Endothelial cell of umbilical vein (primary cell): Measurements from ENCODE around the gene CCDC183. TPM values are rescaled to one million over a fixed set of nuclear protein-coding genes. Genes with fewer than 3 reads are reported as not detected.

Experiments
- BruUV-seq: library from RNA; stranded (reverse); fragments of 400-500 nt; replicated peaks from 2 replicates; lab custom pipeline; 2021; lab: Mats Ljungman, UMichigan
- CTCF ChIA-PET: fragments of 300-600, 350-600 bp; sonication (Branson Sonifier 250); formaldehyde crosslinking; loops from one replicate; lab custom pipeline; 2021; ENCODE audit warnings: antibody characterized with exemption, inconsistent platforms; lab: Charles Lee
- POLR2A ChIA-PET: fragments of 300-600, 350-600 bp; sonication (Branson Sonifier 250); formaldehyde crosslinking; loops from one replicate; lab custom pipeline; 2021; ENCODE audit warnings: antibody characterized with exemption, inconsistent platforms; lab: Charles Lee
- DNase-seq: peaks from one replicate; pipeline ENCODE4 v3.0.0-alpha.2; 2011; ENCODE audit warnings: low read depth, low spot score
- FAIRE-seq: peaks from 2 replicates; lab custom pipeline; 2011; peaks lifted over from hg19 to GRCh38; lab: Jason Lieb, UNC
- H2AFZ ChIP-seq: 2 replicates; pipeline ENCODE4 v1.6.0; 2012; ENCODE audit warnings: low read depth, low read length, control low read depth, inconsistent platforms
- H3K27ac ChIP-seq: 2 replicates; pipeline ENCODE4 v1.5.1; 2011; ENCODE audit warnings: low read depth, mild to moderate bottlenecking, control low read depth, low read length, moderate library complexity; ENCODE audit not compliant: insufficient read depth
- H3K27me3 ChIP-seq, 2 experiments: 2 replicates each; pipeline versions ENCODE4 v1.6.0 to v1.6.1; 2011; ENCODE audit warnings: low read length in 2 of 2, mixed read lengths in 1 of 2; ENCODE audit not compliant: control insufficient read depth in 2 of 2, insufficient read depth in 2 of 2
- H3K36me3 ChIP-seq, 2 experiments: 2 replicates in 1 of 2; 3 replicates in 1 of 2; pipeline ENCODE4 v1.5.1; 2011; ENCODE audit warnings: low read length in 2 of 2, mild to moderate bottlenecking in 1 of 2, moderate library complexity in 1 of 2; ENCODE audit not compliant: control insufficient read depth in 2 of 2, insufficient read depth in 2 of 2; ENCODE audit errors: extremely low read depth in 1 of 2
- H3K4me1 ChIP-seq: 3 replicates; pipeline ENCODE4 v1.5.1; 2011; ENCODE audit warnings: mild to moderate bottlenecking, low read length; ENCODE audit not compliant: control insufficient read depth, insufficient read depth; ENCODE audit errors: extremely low read depth
- H3K4me2 ChIP-seq: 2 replicates; pipeline ENCODE4 v1.6.1; 2011; ENCODE audit warnings: low read length, control low read depth, mixed read lengths; ENCODE audit not compliant: insufficient read depth
- H3K4me3 ChIP-seq, 3 experiments: fragments of 200-600 bp in 1 of 3; sonication (generic), shearing (Covaris generic) in 1 of 3; replicated peaks in 1 of 3; 2 replicates each; pipeline ENCODE4 v1.5.1; 2011 to 2016; ENCODE audit warnings: control low read depth in 3 of 3, low read length in 3 of 3, mild to moderate bottlenecking in 2 of 3, inconsistent platforms in 1 of 3, low read depth in 1 of 3, moderate library complexity in 1 of 3; ENCODE audit not compliant: insufficient read depth in 1 of 3
- H3K79me2 ChIP-seq: 2 replicates; pipeline ENCODE4 v1.6.0; 2012; ENCODE audit warnings: low read length, inconsistent platforms; ENCODE audit not compliant: control insufficient read depth, insufficient read depth
- H3K9ac ChIP-seq: replicated peaks from 2 replicates; pipeline ENCODE3; 2011; ENCODE audit warnings: low read length, control low read depth; ENCODE audit not compliant: insufficient read depth; ENCODE audit errors: extremely low read depth
- H3K9me1 ChIP-seq: replicated peaks from 3 replicates; pipeline ENCODE4 v1.6.0; 2011; ENCODE audit warnings: mild to moderate bottlenecking, low read length; ENCODE audit not compliant: control insufficient read depth, insufficient read depth; ENCODE audit errors: extremely low read depth
- H3K9me3 ChIP-seq: replicated peaks from 2 replicates; pipeline ENCODE4 v1.5.1; 2012; ENCODE audit warnings: low read length, inconsistent platforms; ENCODE audit not compliant: control insufficient read depth, insufficient read depth
- H4K20me1 ChIP-seq: replicated peaks from 2 replicates; pipeline ENCODE3; 2011; ENCODE audit warnings: mild to moderate bottlenecking, low read length; ENCODE audit not compliant: control insufficient read depth, insufficient read depth; ENCODE audit errors: extremely low read depth
- CTCF ChIP-seq, 2 donors: IDR thresholded peaks; 1 replicate in 1 of 2; 2 replicates in 1 of 2; pipeline ENCODE4 v1.5.1; 2011; ENCODE audit warnings: low read length in 2 of 2, mild to moderate bottlenecking in 2 of 2, moderate library complexity in 2 of 2, control low read depth in 1 of 2, inconsistent platforms in 1 of 2, low read depth in 1 of 2; ENCODE audit not compliant: insufficient read depth in 1 of 2; ENCODE audit errors: extremely low read depth in 1 of 2
- EZH2 ChIP-seq: IDR thresholded peaks from 2 replicates; pipeline ENCODE4 v1.6.1; 2012; ENCODE audit warnings: borderline replicate concordance, low read depth, mild to moderate bottlenecking, moderate library complexity, low read length, inconsistent platforms; ENCODE audit not compliant: severe bottlenecking
- FOS ChIP-seq: IDR thresholded peaks from 2 replicates; pipeline ENCODE4 v1.6.1; 2011; ENCODE audit warnings: mild to moderate bottlenecking, low read length, moderate library complexity, borderline replicate concordance; ENCODE audit not compliant: insufficient read depth
- GATA2 ChIP-seq: IDR thresholded peaks from 2 replicates; pipeline ENCODE4 v1.7.0; 2011; ENCODE audit warnings: low read depth, mild to moderate bottlenecking, moderate library complexity, mixed read lengths, low read length; ENCODE audit not compliant: insufficient read length, insufficient read depth
- JUN ChIP-seq: IDR thresholded peaks from 2 replicates; pipeline ENCODE4 v1.6.1; 2011; ENCODE audit warnings: borderline replicate concordance, low read depth; ENCODE audit not compliant: insufficient read length, insufficient read depth
- MAX ChIP-seq: IDR thresholded peaks from 2 replicates; pipeline ENCODE4 v1.6.1; 2011; ENCODE audit not compliant: insufficient read depth, insufficient read length
- MYC ChIP-seq: IDR thresholded peaks from one replicate; pipeline ENCODE4 v1.6.1; 2011; ENCODE audit warnings: mild to moderate bottlenecking, low read depth, low read length
- POLR2A ChIP-seq: IDR thresholded peaks from 2 replicates; pipeline ENCODE4 v1.6.1; 2012; ENCODE audit warnings: low read depth, mild to moderate bottlenecking, control low read depth, low read length
- POLR2AphosphoS5 ChIP-seq: IDR thresholded peaks from 2 replicates; pipeline ENCODE4 v1.6.1; 2012; ENCODE audit warnings: low read depth, mild to moderate bottlenecking, control low read depth, low read length, moderate library complexity; ENCODE audit not compliant: insufficient read depth
- dilution Hi-C: fragments of 300-500 bp; cut with MboI; formaldehyde crosslinking; loops from one replicate; pipeline ENCODE4 v1.15.0; 2019; ENCODE audit warnings: low sequenced_read_pairs; ENCODE audit not compliant: extremely low pct_ligation_motif_present
- intact Hi-C: fragments of 100-400 bp; cut with micrococcal nuclease; formaldehyde crosslinking; loops from one replicate; pipeline ENCODE4 v1.10.0; 2022
- polyA plus RNA-seq, 4 experiments: library from polyadenylated mRNA; depleted of rRNA in 3 of 4; stranded (reverse) in 3 of 4; unstranded in 1 of 4; fragments of >200 nt; gene quantifications; 2 replicates each; pipeline versions ENCODE4 v1.2.1 to v1.2.3, GENCODE V29; 2011 to 2012; ENCODE audit warnings: missing spikeins in 1 of 4
- total RNA-seq: library from RNA; stranded (reverse); gene quantifications from 2 replicates; pipeline ENCODE4 v1.2.3, GENCODE V29; 2021

Gene CCDC183
- total and polyA plus RNA-seq, 2 donors (not counting 3 experiments of a cell fraction or from before 2014, with no cell fraction given), result 0.50 TPM; not detected in 1

DNA sequence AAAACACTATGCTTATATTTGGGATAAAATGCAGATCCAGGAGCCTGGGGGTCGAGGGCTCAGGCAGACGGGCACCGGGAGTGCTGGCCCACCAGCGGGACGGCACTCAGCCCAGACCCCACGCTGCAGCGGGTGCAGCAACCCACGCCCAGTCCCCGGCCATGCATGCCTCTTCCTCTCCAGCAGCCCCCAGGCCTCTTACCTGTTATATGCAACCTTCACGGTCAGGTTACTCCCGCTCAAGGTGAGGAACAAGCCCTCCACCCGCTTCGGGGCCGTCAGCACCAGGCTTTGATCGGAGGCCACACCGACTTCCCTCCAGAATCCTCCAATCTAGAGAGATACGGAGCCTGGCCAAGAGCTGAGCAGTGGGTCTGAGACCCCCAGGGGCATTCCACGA is 39.3 kb upstream of the CCDC183 start:
- FAIRE-seq, result no peak
- H3K36me3 ChIP-seq, result no peaks in the 10 kb centered on the region
- TF ChIP-seq POLR2AphosphoS5, result no peak
- TF ChIP-seq FOS, result no peak
- no peak for TF ChIP-seq POLR2A
- TF ChIP-seq GATA2, result no peak
- no peak for TF ChIP-seq MAX
- TF ChIP-seq EZH2, result no peak
- TF ChIP-seq JUN, result no peak
- no peak for TF ChIP-seq MYC
- no peak for TF ChIP-seq CTCF (IDR thresholded peaks at IDR 0.05; ENCODE audit: extremely low read depth in 1 of 2, insufficient read depth in 1 of 2, low read depth in 1 of 2, low read length in 2 of 2)
- no peaks in the 10 kb centered on the region for H3K9me1 ChIP-seq
- no peak overlapping the region for H3K4me3 ChIP-seq
- peaks cover 0 to 3% of the 10 kb centered on the region in 2 experiments for H3K27me3 ChIP-seq
- no peak overlapping the region for H2AFZ ChIP-seq
- no peaks in the 10 kb centered on the region for H4K20me1 ChIP-seq
- no peak overlapping the region for H3K27ac ChIP-seq
- H3K79me2 ChIP-seq, result no peaks in the 10 kb centered on the region
- no peaks in the 10 kb centered on the region for H3K4me1 ChIP-seq
- no peak for DNase-seq
- ChIA-PET POLR2A (no interaction called here), CTCF (no interaction called here)
- dilution Hi-C loops, result no loop called here
- intact Hi-C loops, result no loop called here
- H3K9ac ChIP-seq, result no peak overlapping the region
- no TSS peak for BruUV-seq
- no peaks in the 10 kb centered on the region for H3K9me3 ChIP-seq
- no peak overlapping the region for H3K4me2 ChIP-seq
